ENCODE measurements around the gene LOXHD1.

The LOXHD1 gene

DNA sequence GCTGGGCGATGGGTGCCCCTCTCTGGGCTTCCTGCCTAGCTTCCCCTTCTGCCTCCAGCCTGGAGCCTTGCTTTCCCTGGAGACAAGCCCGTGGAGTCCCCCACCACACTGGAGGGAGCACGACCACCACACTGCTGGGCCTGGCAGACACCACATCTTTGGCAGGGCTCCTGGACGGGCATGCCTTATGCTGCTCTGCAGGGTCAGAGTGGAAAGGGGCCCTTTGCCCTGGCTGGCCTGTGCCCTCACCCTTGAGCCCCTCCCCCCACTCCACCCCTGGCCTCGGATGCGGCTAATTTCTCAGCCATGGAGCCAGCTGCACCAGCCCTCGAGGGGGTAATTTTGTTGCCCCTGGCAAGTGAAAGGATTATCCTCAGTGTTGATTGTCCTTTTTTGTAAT lies 194.5 kb downstream of the LOXHD1 start:
- TF ChIP-seq, protein P1, sequence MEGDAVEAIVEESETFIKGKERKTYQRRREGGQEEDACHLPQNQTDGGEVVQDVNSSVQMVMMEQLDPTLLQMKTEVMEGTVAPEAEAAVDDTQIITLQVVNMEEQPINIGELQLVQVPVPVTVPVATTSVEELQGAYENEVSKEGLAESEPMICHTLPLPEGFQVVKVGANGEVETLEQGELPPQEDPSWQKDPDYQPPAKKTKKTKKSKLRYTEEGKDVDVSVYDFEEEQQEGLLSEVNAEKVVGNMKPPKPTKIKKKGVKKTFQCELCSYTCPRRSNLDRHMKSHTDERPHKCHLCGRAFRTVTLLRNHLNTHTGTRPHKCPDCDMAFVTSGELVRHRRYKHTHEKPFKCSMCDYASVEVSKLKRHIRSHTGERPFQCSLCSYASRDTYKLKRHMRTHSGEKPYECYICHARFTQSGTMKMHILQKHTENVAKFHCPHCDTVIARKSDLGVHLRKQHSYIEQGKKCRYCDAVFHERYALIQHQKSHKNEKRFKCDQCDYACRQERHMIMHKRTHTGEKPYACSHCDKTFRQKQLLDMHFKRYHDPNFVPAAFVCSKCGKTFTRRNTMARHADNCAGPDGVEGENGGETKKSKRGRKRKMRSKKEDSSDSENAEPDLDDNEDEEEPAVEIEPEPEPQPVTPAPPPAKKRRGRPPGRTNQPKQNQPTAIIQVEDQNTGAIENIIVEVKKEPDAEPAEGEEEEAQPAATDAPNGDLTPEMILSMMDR (IDR thresholded peaks at IDR 0.05) = no peak

DNA sequence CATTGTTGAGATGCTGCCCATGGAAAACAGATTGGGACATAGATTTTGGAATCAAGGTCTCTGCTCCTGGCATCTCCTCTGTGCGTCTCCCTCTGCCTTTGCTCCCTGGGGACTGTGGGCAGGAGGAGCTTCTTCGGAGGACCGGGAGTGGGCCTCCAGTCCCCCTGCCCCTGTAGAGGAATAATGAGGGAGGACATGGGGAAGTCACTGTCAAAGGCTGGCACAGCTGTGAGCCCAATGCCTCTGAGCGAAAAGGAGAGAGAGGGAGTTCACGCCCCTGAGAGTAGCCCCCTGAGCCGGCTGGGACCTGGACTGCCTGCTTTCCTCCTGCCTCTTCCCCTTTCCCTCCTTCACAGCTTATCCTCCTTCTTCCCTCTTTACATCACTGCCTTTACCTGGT lies 195.0 kb downstream of the LOXHD1 start:
- TF ChIP-seq, protein P1 (IDR thresholded peaks at IDR 0.05) = no peak

DNA sequence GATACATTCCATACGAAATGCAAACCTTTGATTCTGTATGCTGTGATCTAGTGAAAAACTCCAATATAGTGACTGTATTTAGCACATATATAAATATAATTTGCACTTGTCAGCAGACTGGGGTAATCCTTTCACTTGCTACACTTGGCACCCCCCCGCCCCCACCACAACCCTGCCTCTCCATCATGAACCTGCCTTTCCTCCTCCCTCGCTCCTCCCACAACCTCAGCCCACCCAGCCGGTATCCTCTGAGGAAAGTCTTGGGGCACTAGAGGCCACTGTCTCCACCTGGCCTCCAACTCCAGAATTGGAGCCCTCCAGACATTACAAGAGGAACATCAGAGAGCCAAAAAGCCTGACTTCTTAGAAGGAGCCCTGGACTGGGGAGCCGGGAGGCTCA lies 196.3 kb downstream of the LOXHD1 start:
- TF ChIP-seq, protein P1 (IDR thresholded peaks at IDR 0.05) = no peak

DNA sequence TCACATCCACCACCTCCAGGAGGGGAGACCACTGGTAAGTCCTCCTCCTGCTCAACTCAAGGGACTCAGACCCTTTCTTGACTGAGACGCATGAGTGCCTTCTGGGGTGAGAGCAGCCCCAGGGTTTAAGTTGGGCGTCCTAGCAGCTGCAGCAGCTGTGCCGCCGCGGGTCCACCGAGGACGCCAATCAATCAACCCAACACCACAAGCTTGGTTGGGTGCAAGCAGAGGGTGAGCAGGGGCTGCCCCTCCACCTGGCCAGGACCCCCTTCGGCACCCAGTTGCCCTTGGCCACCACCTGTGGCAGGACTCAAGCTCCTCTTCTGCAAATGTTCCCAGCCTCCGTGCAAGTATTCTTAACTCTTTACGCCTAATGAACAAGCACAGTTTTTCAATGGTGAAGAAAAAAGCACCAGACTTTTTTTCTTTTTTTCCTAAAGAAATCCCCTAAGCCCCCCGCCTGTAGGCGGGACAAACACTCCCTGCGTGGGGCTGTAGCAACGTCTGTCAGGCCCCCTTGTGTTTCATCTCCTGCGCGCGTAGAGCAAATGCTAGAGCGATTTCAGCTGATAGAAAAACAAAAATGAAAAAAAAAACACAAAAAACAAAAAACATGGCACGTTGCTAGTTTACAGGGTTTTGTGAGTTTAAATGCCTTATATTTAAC lies 197.1 kb downstream of the LOXHD1 start:
- TF ChIP-seq, protein P1 (IDR thresholded peaks at IDR 0.05) = no peak

DNA sequence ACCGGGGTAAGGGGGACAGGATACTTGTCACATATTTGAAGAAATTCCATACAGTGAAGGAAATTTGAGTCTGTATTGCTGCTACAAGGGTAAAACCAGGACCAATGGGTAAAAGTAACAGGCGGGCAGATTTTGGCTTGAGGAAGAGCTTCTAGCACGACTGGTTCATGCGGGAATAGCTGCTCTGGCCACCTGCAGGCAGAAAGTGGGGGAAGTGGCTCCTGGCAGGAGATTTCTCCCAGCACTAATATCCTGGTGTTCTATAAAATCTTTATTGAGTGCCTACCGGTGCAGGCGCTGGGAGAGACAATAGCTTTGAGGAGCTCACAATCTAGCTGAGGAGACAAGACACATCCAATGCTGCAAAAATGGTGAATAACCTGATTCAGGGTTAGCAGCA lies 198.5 kb downstream of the LOXHD1 start:
- TF ChIP-seq, protein P1 (IDR thresholded peaks at IDR 0.05) = peak; percentile 21; the same call in 1 of the 2 replicates

DNA sequence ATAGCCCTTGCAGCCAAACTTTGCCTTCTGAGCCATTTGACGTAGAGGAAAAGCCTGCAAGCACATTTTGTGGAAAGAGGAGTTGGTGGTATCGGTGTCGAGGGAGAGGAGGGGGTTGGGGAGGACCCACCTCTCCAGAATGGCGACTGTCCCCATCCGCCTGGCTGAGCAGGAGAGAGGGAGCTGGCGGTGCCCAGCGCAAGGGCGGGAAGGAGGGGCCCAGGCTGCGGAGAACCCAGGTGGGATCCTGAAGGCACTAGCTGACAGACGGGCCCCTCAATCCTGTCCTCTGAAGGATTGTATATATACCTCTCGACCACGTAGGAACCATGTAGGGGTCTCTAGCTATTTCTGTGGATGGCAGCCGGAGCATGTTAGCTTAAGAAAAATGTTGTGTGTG lies 200.3 kb downstream of the LOXHD1 start:
- TF ChIP-seq, protein P1 (IDR thresholded peaks at IDR 0.05) = no peak

DNA sequence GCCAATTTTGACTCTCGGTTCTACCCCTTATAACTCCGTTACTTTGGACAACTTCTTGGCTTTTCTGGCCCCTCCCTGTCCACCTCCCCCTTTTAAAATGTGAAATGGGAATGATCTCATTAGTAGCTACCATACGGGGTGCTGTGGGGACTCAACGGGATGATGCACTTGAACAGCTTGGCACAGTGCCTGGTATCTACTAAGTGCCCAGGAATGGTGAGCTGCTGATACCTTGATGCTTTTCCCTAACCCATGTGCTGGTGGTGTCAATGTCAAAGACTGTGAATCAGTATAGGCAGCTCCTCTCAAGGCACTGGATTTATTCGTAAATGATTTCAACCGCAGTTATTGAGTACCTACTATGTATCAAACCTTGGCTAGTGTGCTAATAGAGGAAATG lies 204.2 kb downstream of the LOXHD1 start:
- TF ChIP-seq, protein P1 (IDR thresholded peaks at IDR 0.05) = no peak

DNA sequence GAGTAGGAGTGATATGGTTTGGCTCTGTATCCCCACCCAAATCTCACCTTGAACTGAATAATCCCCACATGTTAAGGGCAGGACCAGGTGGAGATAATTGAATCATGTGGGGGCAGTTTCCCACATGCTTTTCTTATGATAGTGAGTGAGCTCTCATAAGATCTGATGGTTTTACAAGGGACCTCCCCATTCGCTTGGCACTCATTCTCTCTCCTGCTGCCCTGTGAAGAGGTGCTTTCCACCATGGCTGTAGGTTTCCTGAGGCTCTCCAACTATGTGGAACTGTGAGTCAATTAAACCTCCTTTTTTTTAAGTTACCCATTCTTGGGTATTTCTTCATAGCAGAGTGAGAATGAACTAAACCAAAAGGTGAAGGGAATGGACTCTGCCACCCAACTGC lies 207.5 kb downstream of the LOXHD1 start:
- TF ChIP-seq, protein P1 (IDR thresholded peaks at IDR 0.05) = no peak
